MCF 10A (cell line): ENCODE measurements around the gene KDM4C. TPM values are rescaled to one million over a fixed set of nuclear protein-coding genes. Genes with fewer than 3 reads are reported as not detected.

ENCODE experiments used
- BruUV-seq: library from RNA; stranded (reverse); fragments of 400-500 nt; replicated peaks from 2 replicates; lab custom pipeline; 2021; lab: Mats Ljungman, UMichigan
- CTCF ChIA-PET: fragments of 300-600 bp; sonication (Branson Sonifier 250); formaldehyde crosslinking; extraction: SDS; loops from one replicate; lab custom pipeline; 2021; ENCODE audit warnings: antibody characterized with exemption, inconsistent platforms; lab: Yijun Ruan, JAX
- POLR2A ChIA-PET: fragments of 300-600, 350-650 bp; sonication (Branson Sonifier 250); formaldehyde crosslinking; extraction: SDS; loops from one replicate; lab custom pipeline; 2020; ENCODE audit warnings: antibody characterized with exemption, inconsistent platforms; lab: Yijun Ruan, JAX
- DNase-seq: peaks from one replicate; pipeline ENCODE4 v3.0.0-alpha.2; 2018; ENCODE audit not compliant: unreplicated experiment
- H3K27ac Mint-ChIP-seq: one replicate; pipeline ENCODE4 v1.8.0; 2022; ENCODE audit warnings: mild to moderate bottlenecking, low read depth, mixed read lengths; ENCODE audit not compliant: unreplicated experiment
- H3K27me3 Mint-ChIP-seq: one replicate; pipeline ENCODE4 v1.8.0; 2022; ENCODE audit warnings: mixed read lengths; ENCODE audit not compliant: insufficient read depth, unreplicated experiment
- H3K36me3 Mint-ChIP-seq: one replicate; pipeline ENCODE4 v1.8.0; 2022; ENCODE audit warnings: mild to moderate bottlenecking, moderate library complexity, mixed read lengths; ENCODE audit not compliant: insufficient read depth, unreplicated experiment
- H3K4me1 Mint-ChIP-seq: one replicate; pipeline ENCODE4 v1.8.0; 2022; ENCODE audit warnings: mixed read lengths; ENCODE audit not compliant: insufficient read depth, unreplicated experiment
- H3K4me3 Mint-ChIP-seq: one replicate; pipeline ENCODE4 v1.8.0; 2022; ENCODE audit warnings: mild to moderate bottlenecking, moderate library complexity, mixed read lengths; ENCODE audit not compliant: unreplicated experiment
- H3K9me3 Mint-ChIP-seq: one replicate; pipeline ENCODE4 v1.8.0; 2022; ENCODE audit warnings: mixed read lengths; ENCODE audit not compliant: unreplicated experiment
- CTCF ChIP-seq: fragments of 200-600 bp; IDR thresholded peaks from one replicate; pipeline ENCODE4 v1.8.0; 2022; ENCODE audit warnings: antibody characterized with exemption, mild to moderate bottlenecking; ENCODE audit not compliant: unreplicated experiment
- intact Hi-C: fragments of 100-400 bp; cut with micrococcal nuclease; formaldehyde crosslinking; loops from 2 replicates; pipeline ENCODE4 v1.14.1; 2022
- total RNA-seq: library from RNA; stranded (reverse); gene quantifications from 2 replicates; pipeline ENCODE4 v1.2.3, GENCODE V29; 2022

The KDM4C gene
- total RNA-seq, 1 experiment from 2014 or later: 29.5 TPM

- Mint-ChIP-seq H3K27me3 (no peaks in the 10 kb centered on the region), H3K4me3 (no peak overlapping the region), H3K36me3 (peaks cover 4% of the 10 kb centered on the region), H3K4me1 (peaks cover 5% of the 10 kb centered on the region), H3K27ac (no peak overlapping the region), H3K9me3 (peaks cover 7% of the 10 kb centered on the region)
- no peak for TF ChIP-seq CTCF
- ChIA-PET POLR2A (no interaction called here), CTCF (interaction anchor here (0.6 to 0.7 kb wide), 2 partner anchors 12 to 470 kb away, joined by 3 read pairs; no protein-coding TSS in a partner anchor)
- intact Hi-C loops: no loop called here
- no TSS peak for BruUV-seq
- no peak for DNase-seq
These were observed 157.9 kb downstream of the KDM4C start for GRCh38 chr9:6915635-6916034.

GRCh38 chr9:6917162-6917561 lies 159.4 kb downstream of the KDM4C start:
- intact Hi-C loops: no loop called here
- peaks cover 8% of the 10 kb centered on the region for H3K4me1 Mint-ChIP-seq
- no TSS peak for BruUV-seq
- POLR2A ChIA-PET: no interaction called here
- CTCF ChIA-PET: no interaction called here
- H3K4me3 Mint-ChIP-seq: no peak overlapping the region
- no peak overlapping the region for H3K27ac Mint-ChIP-seq
- DNase-seq: no peak
- peaks cover 7% of the 10 kb centered on the region for H3K9me3 Mint-ChIP-seq
- peaks cover 17% of the 10 kb centered on the region for H3K36me3 Mint-ChIP-seq
- no peaks in the 10 kb centered on the region for H3K27me3 Mint-ChIP-seq
- no peak for TF ChIP-seq CTCF

- intact Hi-C loops: no loop called here
- DNase-seq: no peak
- Mint-ChIP-seq H3K36me3 (peaks cover 17% of the 10 kb centered on the region), H3K4me3 (no peak overlapping the region), H3K27me3 (no peaks in the 10 kb centered on the region), H3K27ac (no peak overlapping the region), H3K4me1 (peaks cover 16% of the 10 kb centered on the region), H3K9me3 (peaks cover 7% of the 10 kb centered on the region)
- no TSS peak for BruUV-seq
- TF ChIP-seq CTCF: no peak
- ChIA-PET CTCF (no interaction called here), POLR2A (no interaction called here)
These were observed 162.3 kb downstream of the KDM4C start for GRCh38 chr9:6920041-6920440.

- CTCF ChIA-PET: interaction anchor here (0.7 to 1.1 kb wide), 2 partner anchors 8 to 13 kb away, joined by 3 read pairs; no protein-coding TSS in a partner anchor
- Mint-ChIP-seq H3K9me3 (peaks cover 7% of the 10 kb centered on the region), H3K27ac (no peak overlapping the region), H3K27me3 (no peaks in the 10 kb centered on the region), H3K4me1 (peaks cover 16% of the 10 kb centered on the region), H3K36me3 (peaks cover 17% of the 10 kb centered on the region), H3K4me3 (no peak overlapping the region)
- intact Hi-C loops: no loop called here
- TF ChIP-seq CTCF: no peak
- no peak for DNase-seq
- POLR2A ChIA-PET: no interaction called here
- no TSS peak for BruUV-seq
These were observed 163.5 kb downstream of the KDM4C start for GRCh38 chr9:6921315-6921714.
